ENCODE data around the gene DUOX2.

- TF ChIP-seq CTCF (optimal IDR thresholded peaks at IDR 0.05 in 1 of 3, IDR thresholded peaks at IDR 0.05 in 1 of 3, conservative IDR thresholded peaks at IDR 0.05 in 1 of 3; ENCODE audit: extremely low read depth in 1 of 3, insufficient read depth in 2 of 3, low read length in 3 of 3) (no peak), EZH2 (IDR thresholded peaks at IDR 0.05; ENCODE audit: low read length) (peak; percentile 93)
Measured at GRCh38 chr15:45111390-45112142, 2.4 kb downstream of the DUOX2 start.

Data from keratinocyte (primary cell).